Stimulated activated effector memory CD8-positive, alpha-beta T cell treated with anti-CD3 and anti-CD28 coated beads, Interleukin-12 subunit alpha, Interleukin-12 subunit beta, amount 100 ng/mL, for 72 hours (primary cell): Measurements from ENCODE around the gene TANK.
"Not testable (repeated sequence)": the region's sequence is repeated elsewhere in the genome, so short reads cannot be mapped to it uniquely, and the experiment has no call there.

Experiments used
- ATAC-seq: fragments of 150-1000 bp; cut with Tn5 transposase; 2 replicates; pipeline ENCODE4 v1.10.0; 2021
- DNase-seq, 2 donors: peaks; one replicate each; pipeline ENCODE4 v3.0.0; 2021 to 2022; ENCODE audit warnings: low spot score in 2 of 2
- H3K27ac Mint-ChIP-seq: one replicate; pipeline ENCODE4 v1.8.0; 2022; ENCODE audit warnings: mild to moderate bottlenecking, mixed read lengths
- H3K36me3 Mint-ChIP-seq: one replicate; pipeline ENCODE4 v1.8.0; 2022; ENCODE audit warnings: mild to moderate bottlenecking, mixed read lengths
- H3K4me1 Mint-ChIP-seq: one replicate; pipeline ENCODE4 v1.8.0; 2022; ENCODE audit warnings: mixed read lengths
- H3K4me3 Mint-ChIP-seq: one replicate; pipeline ENCODE4 v1.8.0; 2022; ENCODE audit warnings: mild to moderate bottlenecking, mixed read lengths
- H3K9me3 Mint-ChIP-seq: one replicate; pipeline ENCODE4 v1.8.0; 2022; ENCODE audit warnings: mixed read lengths

Gene TANK

DNA sequence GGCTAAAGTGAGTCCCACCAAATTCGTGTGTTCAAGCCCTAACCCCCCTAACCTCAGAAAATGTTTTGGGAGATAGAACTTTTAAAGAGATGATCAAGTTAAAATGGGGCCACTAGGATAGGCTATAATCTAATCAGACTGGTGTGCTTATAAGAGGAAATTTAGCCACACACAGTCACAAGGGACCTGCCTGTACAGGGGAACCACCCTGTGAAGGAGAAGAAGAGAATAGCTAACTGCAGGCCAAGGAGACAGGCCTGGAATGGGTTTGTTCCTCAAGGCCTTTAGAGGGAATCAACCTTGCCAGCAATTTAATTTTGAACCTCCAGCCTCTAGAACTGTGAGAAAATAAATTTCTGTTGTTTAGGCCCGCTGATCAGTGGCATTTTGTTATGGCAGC is 36.0 kb upstream of the TANK start:
- no peaks in the 10 kb centered on the region for H3K36me3 Mint-ChIP-seq
- H3K4me3 Mint-ChIP-seq = no peak overlapping the region
- H3K4me1 Mint-ChIP-seq = peaks cover 23% of the 10 kb centered on the region
- ATAC-seq (no peak), DNase-seq (no peak)
- no peak overlapping the region for H3K27ac Mint-ChIP-seq
- H3K9me3 Mint-ChIP-seq = no peaks in the 10 kb centered on the region

DNA sequence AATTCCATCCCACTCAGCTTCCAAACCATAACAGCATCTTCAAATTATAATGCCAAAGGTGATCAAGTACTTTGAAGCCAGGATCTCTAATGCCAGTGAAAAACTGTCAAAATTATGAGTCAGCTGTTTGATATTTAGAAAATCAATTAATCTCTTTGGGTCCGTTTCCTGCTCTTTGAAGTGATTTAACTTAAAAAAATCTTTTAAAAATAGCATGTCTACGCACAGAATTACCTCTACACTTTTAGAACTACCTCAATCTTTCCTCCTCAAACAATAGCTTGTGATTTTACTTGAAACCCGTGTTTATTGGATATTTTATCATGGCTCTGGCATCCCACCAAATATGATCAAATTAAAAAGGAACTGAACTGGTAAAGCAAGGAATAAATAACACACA is 31.3 kb upstream of the TANK start:
- H3K36me3 Mint-ChIP-seq = no peaks in the 10 kb centered on the region

DNA sequence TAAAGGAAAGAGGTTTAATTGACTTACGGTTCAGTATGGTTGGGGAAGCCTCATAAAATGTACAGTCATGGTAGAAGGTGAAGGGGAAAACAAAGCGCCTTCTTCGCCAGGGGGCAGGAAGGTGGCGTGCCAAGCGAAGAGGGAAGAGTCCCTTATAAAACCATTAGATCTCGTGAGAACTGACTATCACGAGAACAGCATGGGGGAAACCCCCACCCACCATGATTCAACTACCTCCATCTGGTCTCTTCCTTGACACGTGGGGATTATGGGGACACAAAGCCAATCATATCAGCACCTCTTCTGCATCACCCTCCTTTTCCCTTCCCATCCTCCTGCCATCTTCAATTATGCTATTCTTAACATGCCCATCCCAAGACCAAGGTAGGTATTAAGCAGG is 29.9 kb upstream of the TANK start:
- Mint-ChIP-seq H3K4me1 (peaks cover 7% of the 10 kb centered on the region), H3K4me3 (no peak overlapping the region), H3K27ac (no peak overlapping the region), H3K36me3 (no peaks in the 10 kb centered on the region), H3K9me3 (peaks cover 3% of the 10 kb centered on the region)
- DNase-seq (no peak), ATAC-seq (no peak)

More for the DNA sequence above, 31.3 kb upstream of the TANK start:
- no peaks in the 10 kb centered on the region for H3K4me1 Mint-ChIP-seq
- ATAC-seq (no peak), DNase-seq (no peak)
- peaks cover 3% of the 10 kb centered on the region for H3K9me3 Mint-ChIP-seq
- H3K27ac Mint-ChIP-seq = no peak overlapping the region
- H3K4me3 Mint-ChIP-seq = no peak overlapping the region

DNA sequence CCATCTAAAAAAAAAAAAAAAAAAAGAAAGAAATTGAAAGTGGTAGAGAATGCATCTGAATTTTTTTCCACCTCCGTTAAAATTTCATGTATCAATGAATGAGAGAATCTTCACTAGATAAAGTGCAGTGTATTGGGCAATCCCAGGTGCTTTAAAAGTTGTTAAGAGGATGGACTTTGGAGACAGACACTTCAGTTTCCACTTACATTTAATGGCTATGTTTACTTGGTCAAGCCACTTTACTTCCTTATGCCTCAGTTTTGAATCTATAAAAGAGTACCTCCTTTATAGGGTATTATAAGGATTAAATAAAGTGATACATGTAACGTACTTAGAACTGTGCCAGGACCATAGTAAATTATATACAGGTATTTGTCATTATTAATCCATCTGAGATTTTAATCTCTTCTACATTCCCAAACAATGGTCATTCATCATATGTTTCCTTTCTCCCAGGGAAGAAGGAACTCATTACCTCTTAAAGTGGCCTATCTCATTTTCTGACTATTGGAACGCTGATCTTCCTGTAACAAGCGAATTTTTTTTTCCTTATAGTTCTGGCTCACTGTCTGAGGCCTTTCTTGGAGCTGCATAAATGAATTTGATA is 29.1 kb upstream of the TANK start:
- ATAC-seq (no peak), DNase-seq (no peak)
- Mint-ChIP-seq H3K27ac (no peak overlapping the region), H3K4me1 (peaks cover 10% of the 10 kb centered on the region), H3K9me3 (peaks cover 3% of the 10 kb centered on the region), H3K36me3 (no peaks in the 10 kb centered on the region), H3K4me3 (no peak overlapping the region)

DNA sequence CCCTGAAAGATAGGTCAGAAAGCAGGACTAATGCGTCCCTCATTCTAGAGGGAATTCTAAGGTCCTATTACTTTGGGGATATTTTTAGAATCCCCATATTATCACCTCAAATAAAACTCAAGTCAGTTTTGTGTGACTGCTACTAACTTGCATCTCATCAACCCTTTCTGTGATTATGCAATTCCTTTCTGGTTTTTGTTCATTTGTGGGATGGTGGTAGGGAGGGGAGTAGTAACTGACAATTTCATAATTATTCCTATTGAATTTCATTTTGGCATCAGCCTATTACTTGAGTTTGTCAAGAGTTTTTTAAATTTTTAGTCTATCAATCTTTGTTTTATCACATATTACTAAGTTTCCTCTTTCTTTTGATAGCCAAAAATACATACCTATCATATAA is 28.4 kb upstream of the TANK start:
- Mint-ChIP-seq H3K27ac (no peak overlapping the region), H3K4me3 (no peak overlapping the region), H3K9me3 (peaks cover 3% of the 10 kb centered on the region), H3K4me1 (peaks cover 10% of the 10 kb centered on the region), H3K36me3 (peaks cover 3% of the 10 kb centered on the region)
- ATAC-seq (no peak), DNase-seq (no peak)

DNA sequence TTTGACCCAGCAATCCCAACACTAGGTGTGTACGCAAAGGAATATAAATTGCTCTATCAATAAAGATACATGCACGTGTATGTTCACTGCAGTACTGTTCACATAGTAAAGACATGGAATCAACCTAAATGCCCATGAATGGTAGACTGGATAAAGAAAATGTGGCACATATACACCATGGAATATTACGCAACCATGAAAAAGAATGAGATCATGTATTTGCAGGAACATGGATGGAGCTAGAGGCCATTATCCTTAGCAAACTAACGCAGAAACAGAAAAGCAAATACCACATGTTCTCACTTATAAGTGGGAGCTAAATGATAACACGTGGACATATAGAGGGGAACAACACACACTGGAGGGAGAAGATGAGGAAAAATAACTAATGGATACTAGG is 27.8 kb upstream of the TANK start:
- H3K4me1 Mint-ChIP-seq = peaks cover 10% of the 10 kb centered on the region
- not testable (repeated sequence) for H3K27ac Mint-ChIP-seq, H3K4me3 Mint-ChIP-seq, DNase-seq, H3K9me3 Mint-ChIP-seq, H3K36me3 Mint-ChIP-seq, ATAC-seq

DNA sequence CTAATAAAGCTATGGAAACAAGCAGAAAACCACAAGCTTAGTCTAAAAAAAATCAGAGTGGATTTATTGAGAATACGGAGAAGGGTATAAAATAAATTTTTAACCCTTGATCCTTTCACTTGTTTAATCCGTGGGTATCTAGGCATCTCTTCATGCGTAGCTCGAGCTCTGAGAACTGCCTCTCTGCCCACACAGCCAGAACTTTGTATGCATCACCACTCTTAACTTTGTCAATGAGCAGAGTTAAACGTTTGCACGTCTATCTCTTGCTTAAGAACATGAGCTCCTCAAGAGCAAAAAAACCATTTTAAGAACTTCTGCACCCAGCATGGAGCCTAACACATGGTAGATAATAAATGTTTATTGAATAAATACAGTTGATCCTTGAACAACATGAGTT is 26.9 kb upstream of the TANK start:
- Mint-ChIP-seq H3K4me3 (no peak overlapping the region), H3K4me1 (peaks cover 10% of the 10 kb centered on the region), H3K36me3 (peaks cover 19% of the 10 kb centered on the region), H3K27ac (no peak overlapping the region), H3K9me3 (peaks cover 3% of the 10 kb centered on the region)
- ATAC-seq (no peak), DNase-seq (no peak)

DNA sequence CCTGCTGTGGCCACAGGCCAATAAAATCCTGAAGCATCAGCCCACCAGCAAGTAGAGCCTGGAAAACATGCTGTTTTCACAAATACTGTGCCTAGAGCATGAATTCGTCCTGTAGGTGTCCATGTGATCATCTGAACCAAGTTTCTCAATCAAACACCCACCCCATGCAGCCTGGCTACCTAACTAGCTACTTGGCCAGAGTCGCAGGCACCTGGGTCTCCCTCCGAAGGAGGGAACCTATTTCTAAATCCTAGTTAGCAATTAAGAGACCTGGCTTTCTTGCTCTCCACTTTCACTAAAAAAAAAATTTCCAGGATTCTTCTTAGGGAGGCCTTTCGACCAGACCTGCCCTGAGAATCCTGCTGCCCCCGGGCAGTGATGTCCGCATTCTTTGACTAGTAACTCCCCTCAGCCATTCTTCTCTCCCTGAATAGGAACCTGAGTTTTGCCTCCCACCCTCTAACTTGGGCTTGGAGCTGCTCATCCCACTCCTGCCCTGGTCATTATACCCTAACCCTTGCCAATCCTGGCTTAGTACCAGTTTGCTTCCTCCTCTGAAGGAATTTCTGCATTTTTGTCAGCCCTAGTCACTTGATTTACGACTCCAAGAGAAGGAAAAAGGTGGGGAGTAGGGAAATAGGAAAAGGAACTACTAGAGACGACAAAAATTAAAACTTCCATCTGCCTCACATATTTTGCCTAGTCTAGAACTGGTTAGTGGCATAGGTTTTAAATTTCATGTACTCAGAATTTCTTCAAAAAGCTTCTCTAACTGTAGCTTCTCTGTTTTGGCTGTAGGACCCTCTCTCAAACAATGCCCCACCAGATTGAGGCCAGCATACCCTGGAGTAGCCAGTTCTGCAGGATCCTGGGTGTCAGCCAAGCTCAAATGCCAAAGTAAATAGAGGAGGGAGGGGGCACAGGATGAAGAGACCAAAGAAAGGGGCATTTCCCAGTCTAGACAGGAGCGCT is 25.4 kb upstream of the TANK start:
- peaks cover 16% of the 10 kb centered on the region for H3K4me1 Mint-ChIP-seq
- peak overlapping the region; percentile 74 for H3K4me3 Mint-ChIP-seq
- peaks cover 3% of the 10 kb centered on the region for H3K9me3 Mint-ChIP-seq
- ATAC-seq (no peak), DNase-seq (no peak)
- peaks cover 34% of the 10 kb centered on the region for H3K36me3 Mint-ChIP-seq
- H3K27ac Mint-ChIP-seq = peak overlapping the region; percentile 45

DNA sequence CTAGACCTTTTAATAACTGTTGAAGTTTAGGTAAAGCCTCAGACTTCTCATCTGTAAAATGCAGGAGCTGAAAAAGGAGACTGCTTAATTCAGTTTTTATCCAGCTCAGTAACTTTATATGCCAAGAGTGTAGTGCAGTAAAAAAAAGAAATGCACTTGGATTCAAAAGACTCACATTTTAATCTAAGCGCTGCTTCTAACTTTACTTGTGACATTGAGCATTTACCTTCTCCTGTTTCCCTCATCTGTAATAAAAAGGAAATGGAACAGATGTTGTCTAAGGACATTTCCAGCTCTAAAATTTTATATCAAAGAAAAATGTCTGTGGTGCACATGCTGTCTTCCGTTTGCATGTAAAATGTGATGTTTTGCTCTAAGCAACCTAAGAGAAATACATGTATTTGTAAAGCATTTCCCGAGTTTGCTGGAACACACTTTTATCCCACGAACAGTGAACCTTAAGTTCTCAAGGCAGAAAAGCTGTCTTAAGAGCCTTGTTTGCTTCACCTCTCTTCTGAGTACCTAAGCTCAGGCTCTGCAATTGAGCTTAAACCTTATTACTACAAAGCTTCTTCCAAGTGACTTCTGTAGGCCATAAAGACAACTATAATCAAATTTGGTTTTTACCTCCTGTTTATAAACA is 24.2 kb upstream of the TANK start:
- peaks cover 26% of the 10 kb centered on the region for H3K4me1 Mint-ChIP-seq
- H3K36me3 Mint-ChIP-seq = peaks cover 46% of the 10 kb centered on the region

DNA sequence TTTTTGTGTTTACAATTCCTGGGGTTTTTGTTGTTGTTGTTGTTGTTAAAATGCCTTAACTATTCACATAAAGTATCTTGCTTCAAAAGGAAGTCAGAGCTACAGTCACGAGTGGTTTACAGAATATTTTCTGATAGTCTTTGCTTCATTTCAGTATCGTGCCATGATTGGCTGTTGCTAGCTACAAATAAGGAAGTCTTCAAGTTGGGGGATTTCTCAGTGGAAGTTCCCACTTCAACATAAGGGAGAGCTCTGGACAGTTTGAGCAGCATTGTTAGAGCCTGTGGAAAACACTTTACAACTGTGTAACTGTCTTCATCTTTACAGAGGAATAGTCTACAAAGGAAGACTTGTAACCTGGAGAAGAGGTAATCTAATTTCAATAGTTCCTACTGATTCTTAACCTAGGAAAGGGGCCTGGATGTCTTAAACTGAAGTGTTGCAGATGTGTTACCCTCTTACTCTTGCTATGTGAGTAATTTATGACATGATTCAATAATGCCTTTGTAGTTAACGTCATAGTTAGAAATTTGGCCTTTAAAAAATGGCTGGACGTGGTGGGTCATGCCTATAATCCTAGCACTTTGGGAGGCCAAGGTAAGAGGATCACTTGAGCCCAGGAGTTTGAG is 23.4 kb upstream of the TANK start:
- ATAC-seq (peak; percentile 89), DNase-seq (peak in 1 of 2 donors; percentile 69)
- H3K4me3 Mint-ChIP-seq = peak overlapping the region; percentile 74

More for the DNA sequence above, 24.2 kb upstream of the TANK start:
- ATAC-seq = no peak
- Mint-ChIP-seq H3K9me3 (peaks cover 3% of the 10 kb centered on the region), H3K4me3 (peak overlapping the region; percentile 74), H3K27ac (peak overlapping the region; percentile 99)
- no peak for DNase-seq

DNA sequence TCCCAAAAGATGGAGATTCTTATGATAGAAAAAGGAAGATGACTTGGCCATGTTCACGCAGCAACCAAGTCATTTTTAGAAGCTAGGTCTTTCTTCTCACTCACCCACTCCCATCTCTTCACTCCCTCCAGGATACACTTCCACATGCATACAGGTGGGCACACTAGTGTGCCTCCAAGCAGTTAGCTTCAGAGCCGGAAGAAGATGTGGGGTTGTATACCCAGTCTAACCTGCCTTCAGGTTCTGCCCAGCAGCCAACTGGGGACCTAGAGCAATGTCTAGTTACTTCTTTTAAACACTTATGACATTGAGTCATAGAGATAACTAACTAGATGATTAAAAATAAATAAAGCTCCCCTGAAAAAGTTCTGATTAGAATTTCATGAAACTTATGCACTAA is 21.8 kb upstream of the TANK start:
- DNase-seq = peak in 1 of 2 donors; percentile 77
- Mint-ChIP-seq H3K4me1 (peaks cover 49% of the 10 kb centered on the region), H3K36me3 (peaks cover 58% of the 10 kb centered on the region), H3K27ac (peak overlapping the region; percentile 99), H3K4me3 (peak overlapping the region; percentile 74), H3K9me3 (no peaks in the 10 kb centered on the region)
- peak; percentile 27 for ATAC-seq

More for the DNA sequence above, 23.4 kb upstream of the TANK start:
- peaks cover 3% of the 10 kb centered on the region for H3K9me3 Mint-ChIP-seq
- peak overlapping the region; percentile 99 for H3K27ac Mint-ChIP-seq
- peaks cover 52% of the 10 kb centered on the region for H3K36me3 Mint-ChIP-seq
- H3K4me1 Mint-ChIP-seq = peaks cover 33% of the 10 kb centered on the region

DNA sequence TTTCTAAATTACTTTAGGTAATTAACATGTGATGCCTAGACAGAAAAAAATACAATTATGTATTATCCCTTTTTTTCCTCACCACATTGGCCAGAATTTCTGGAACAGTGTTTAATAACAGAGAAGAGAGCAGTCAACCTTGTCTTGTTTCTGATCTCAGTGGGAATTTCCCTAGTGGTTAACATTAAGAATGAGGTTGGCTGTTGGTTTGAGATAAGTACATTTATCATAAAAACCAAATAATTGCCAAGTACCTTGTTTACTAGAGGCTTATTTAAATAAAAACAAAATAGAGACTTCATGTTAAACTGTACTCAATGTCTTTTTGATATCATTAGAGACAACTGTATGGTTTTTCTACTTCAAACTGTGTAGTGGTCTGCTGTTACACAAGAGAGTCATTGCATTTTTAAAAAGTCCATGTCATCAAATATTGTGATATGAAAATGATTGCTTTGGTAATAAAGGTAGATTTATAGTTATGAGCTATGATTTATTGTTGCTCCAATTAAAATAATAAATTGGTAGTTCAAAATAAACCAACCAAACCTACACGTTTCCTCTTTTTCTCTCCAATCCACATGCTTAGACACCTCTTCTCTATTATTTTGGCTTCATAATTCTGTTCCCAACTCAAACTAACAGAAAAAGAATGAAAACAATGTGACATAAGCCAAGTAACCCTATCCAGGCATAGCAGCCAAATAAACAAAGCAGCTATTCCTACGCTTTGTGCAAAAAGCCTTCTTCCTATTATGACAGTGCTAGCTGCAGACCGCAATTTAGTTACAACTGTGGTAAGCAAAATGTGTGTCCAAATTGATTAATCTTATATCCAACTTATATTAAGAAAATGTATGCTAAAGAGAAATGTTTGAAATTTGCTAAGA is 20.9 kb upstream of the TANK start:
- DNase-seq (no peak), ATAC-seq (peak; percentile 41)
- H3K4me1 Mint-ChIP-seq = peaks cover 58% of the 10 kb centered on the region
- H3K4me3 Mint-ChIP-seq = peak overlapping the region; percentile 74
- no peaks in the 10 kb centered on the region for H3K9me3 Mint-ChIP-seq
- H3K27ac Mint-ChIP-seq = peak overlapping the region; percentile 99
- H3K36me3 Mint-ChIP-seq = peaks cover 58% of the 10 kb centered on the region

DNA sequence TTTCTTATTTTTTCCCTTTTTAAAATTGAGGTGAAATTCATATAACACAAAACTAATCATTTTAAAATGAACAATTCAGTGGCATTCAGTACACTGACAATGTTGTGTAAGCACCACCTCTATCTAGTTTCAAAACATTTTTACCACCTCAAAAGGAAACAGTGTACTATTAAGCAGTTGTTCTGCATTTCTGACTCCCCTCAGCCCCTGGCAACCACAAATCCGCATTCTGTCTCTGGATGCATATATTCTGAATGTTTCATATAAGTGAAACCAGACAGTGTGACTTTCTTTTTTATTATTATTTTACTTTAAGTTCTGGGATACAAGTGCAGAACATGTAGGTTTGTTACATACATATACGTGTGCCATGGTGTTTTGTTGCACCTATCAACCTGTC is 19.2 kb upstream of the TANK start:
- Mint-ChIP-seq H3K36me3 (peaks cover 64% of the 10 kb centered on the region), H3K4me1 (peaks cover 65% of the 10 kb centered on the region), H3K27ac (peak overlapping the region; percentile 99), H3K4me3 (peak overlapping the region; percentile 74), H3K9me3 (peaks cover 3% of the 10 kb centered on the region)
- ATAC-seq = peak; percentile 78
- peak in 1 of 2 donors; percentile 67 for DNase-seq

DNA sequence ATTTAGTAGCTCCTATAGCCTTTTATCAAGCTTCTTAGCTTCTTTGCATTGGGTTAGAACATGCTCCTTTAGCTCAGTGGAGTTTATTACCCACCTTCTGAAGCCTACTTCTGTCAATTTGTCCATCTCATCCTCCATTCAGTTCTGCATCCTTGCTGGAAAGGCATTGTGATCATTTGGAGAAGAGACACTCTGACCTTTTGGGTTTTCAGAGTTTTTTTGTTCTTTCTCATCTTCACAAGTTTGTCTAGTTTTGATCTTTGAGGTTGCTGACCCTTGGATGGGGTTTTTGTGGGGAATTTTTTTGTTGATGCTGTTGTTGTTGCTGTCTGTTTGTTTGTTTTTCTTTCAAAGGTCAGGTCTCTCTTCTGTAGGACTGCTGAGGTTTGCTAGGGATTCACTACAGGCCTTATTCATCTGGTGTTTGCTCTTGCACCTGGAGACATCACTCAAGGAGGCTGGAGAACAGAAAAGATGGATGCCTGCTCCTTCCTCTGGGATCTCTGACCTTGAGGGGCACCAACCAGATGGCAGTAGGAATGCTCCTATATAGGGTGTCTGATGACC is 13.9 kb upstream of the TANK start:
- Mint-ChIP-seq H3K9me3 (peaks cover 15% of the 10 kb centered on the region), H3K4me3 (peak overlapping the region; percentile 74), H3K36me3 (peaks cover 37% of the 10 kb centered on the region)

More for the DNA sequence above, 13.9 kb upstream of the TANK start:
- H3K4me1 Mint-ChIP-seq = peaks cover 67% of the 10 kb centered on the region
- H3K27ac Mint-ChIP-seq = no peak overlapping the region
- ATAC-seq (peak; percentile 36), DNase-seq (no peak)
